Heart left ventricle (tissue), 16 donors: ENCODE results near the gene KCNJ4. TPM values are rescaled to one million over a fixed set of nuclear protein-coding genes. Genes with fewer than 3 reads are reported as not detected.

Source experiments
- ATAC-seq, 4 donors: fragments of 200-7000 bp; cut with Tn5 transposase; one replicate each; pipeline ENCODE4 v1.9.1; 2020 to 2022; ENCODE audit warnings: moderate library complexity in 4 of 4, mild to moderate bottlenecking in 3 of 4, moderate number of reproducible peaks in 1 of 4
- DNase-seq, 5 donors: peaks; one replicate each; pipeline ENCODE4 v3.0.0-alpha.2; 2020
- H3K27ac ChIP-seq, 12 donors: fragments of 200-600 bp; sonication (generic) in 4 of 12; one replicate each; pipeline versions ENCODE4 v1.5.0 to v1.8.0; 2016 to 2022; ENCODE audit warnings: mild to moderate bottlenecking in 2 of 12
- H3K27me3 ChIP-seq, 9 donors: fragments of 200-600 bp; sonication (generic) in 2 of 9; one replicate each; pipeline versions ENCODE4 v1.5.1 to v1.8.0; 2016 to 2022; ENCODE audit warnings: mild to moderate bottlenecking in 3 of 9
- H3K36me3 ChIP-seq, 9 donors: fragments of 200-600 bp; sonication (generic) in 2 of 9; one replicate each; pipeline versions ENCODE4 v1.5.0 to v1.8.0; 2018 to 2022; ENCODE audit warnings: mild to moderate bottlenecking in 2 of 9
- H3K4me1 ChIP-seq, 12 donors: fragments of 200-600 bp; sonication (generic) in 4 of 12; one replicate each; pipeline versions ENCODE4 v1.5.0 to v1.8.0; 2016 to 2022; ENCODE audit warnings: mild to moderate bottlenecking in 3 of 12
- H3K4me3 ChIP-seq, 12 donors: fragments of 200-600 bp; sonication (generic) in 4 of 12; one replicate each; pipeline versions ENCODE4 v1.5.0 to v1.8.0; 2017 to 2022; ENCODE audit warnings: mild to moderate bottlenecking in 9 of 12, moderate library complexity in 4 of 12
- H3K9me3 ChIP-seq, 12 donors: fragments of 200-600 bp; sonication (generic) in 4 of 12; one replicate each; pipeline versions ENCODE4 v1.5.0 to v1.8.0; 2016 to 2022; ENCODE audit warnings: mild to moderate bottlenecking in 1 of 12
- POLR2A ChIP-seq, 2 donors: fragments of 450-650 bp; IDR thresholded peaks; one replicate each; pipeline ENCODE4 v1.6.1; 2017; ENCODE audit warnings: antibody characterized with exemption in 2 of 2, mild to moderate bottlenecking in 2 of 2, moderate library complexity in 2 of 2
- WGBS, 4 donors: extraction: QIAGEN DNeasy Blood & Tissue Kit in 2 of 4; methylation state at CpG; one replicate each; pipeline versions ENCODE4 v1.1.5 to v1.1.7; 2013 to 2018; 5-methylcytosine and 5-hydroxymethylcytosine counted together
- intact Hi-C, 10 donors: fragments of 100-400 bp; cut with DNase I; formaldehyde crosslinking; loops; one replicate each; pipeline versions ENCODE4 v1.11.1 to v1.14.2; 2022
- polyA plus RNA-seq, 2 donors: library from polyadenylated mRNA; stranded (reverse); fragments of 200-250 nt; gene quantifications; one replicate each; pipeline ENCODE4 v1.2.3, GENCODE V29; 2013
- total RNA-seq, 9 donors: library from RNA; depleted of rRNA in 2 of 9; stranded (reverse); fragments of >200 nt in 2 of 9; fragmentation: NEBNext Ultra II Directional in 3 of 9; extraction: Animal tissue kit (Norgen Biotek cat#: 25700) in 3 of 9; gene quantifications; one replicate each; pipeline versions ENCODE4 v1.1.0 to v1.2.4, GENCODE V29; 2016 to 2023
- TF ChIP-seq, protein P1 (sequence below), 12 donors: fragments of 200-600 bp; sonication (generic) in 4 of 12; IDR thresholded peaks; one replicate each; pipeline versions ENCODE4 v1.5.0 to v1.8.0; 2018 to 2022; ENCODE audit warnings: antibody characterized with exemption in 12 of 12, mild to moderate bottlenecking in 5 of 12
- donor health status: ischemic (EF 13 %, LVEDD 7.1; RV severe dilation, severe dysfunction).
- donor health status: healthy with polysubstance abuse.
- donor health status: DM: no; HTN: yes; CAD: no.
- donor health status: DM: no; HTN: no; CAD: no.
- donor health status: ischemic (EF 25% LVEDD 6.9; RV normal size, moderate dysfunction).
- donor health status: ischemic (EF 25% LVEDD 5.7; RV mildly dilated, moderate dysfunction).
- donor health status: healthy.
- donor health status: DM: yes; HTN: yes; CAD: no.
- donor health status: ischemic (EF 35%, LVEDD 5.7; RV mildly dilated, moderate dysfunction).
- donor health status: nonischemic (EF 11% LVEDD 7.7; RV severe dilation, severe dysfunction).
- donor health status: DM: yes; HTN: yes; CAD: no.
- donor health status: PGD.
- donor health status: ischemic (EF 29% LVEDD 5.4; RV normal size, mild dysfunction).
- donor health status: nonischemic (EF 23%, LVEDD 6.1; RV moderate dilation, normal function).

Gene KCNJ4
- total and polyA plus RNA-seq, 11 donors = 14.5 to 85.5 (median 39.7) TPM

DNA sequence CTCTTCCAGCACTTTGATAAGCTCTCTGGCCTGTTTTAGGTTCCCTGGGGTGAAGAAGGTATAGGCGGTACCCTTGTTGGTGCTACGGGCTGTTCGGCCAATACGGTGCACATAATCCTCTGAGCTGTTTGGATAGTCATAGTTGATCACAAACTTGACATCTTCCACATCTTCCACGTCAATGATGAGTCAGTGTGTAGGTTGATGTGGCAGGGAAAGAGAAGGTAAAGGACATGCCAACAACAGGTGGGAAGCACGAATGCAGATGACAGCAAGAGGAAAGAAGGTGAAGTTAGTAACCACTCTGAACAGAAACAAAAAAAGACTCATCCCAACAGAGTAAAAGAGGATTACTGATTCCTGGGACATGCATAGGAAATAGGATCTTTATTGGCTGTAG lies 32.9 kb upstream of the KCNJ4 start:
- no peaks in the 10 kb centered on the region for H3K27me3 ChIP-seq
- intact Hi-C loops = no loop called here
- peaks cover 4 to 40% (median 20%) of the 10 kb centered on the region in 12 donors for H3K4me1 ChIP-seq
- 85 to 87% (median 86%) methylated on average over 6 of the region's 6 CpGs for WGBS, 4 donors
- DNase-seq (no peak), ATAC-seq (no peak)
- TF ChIP-seq, protein P1, sequence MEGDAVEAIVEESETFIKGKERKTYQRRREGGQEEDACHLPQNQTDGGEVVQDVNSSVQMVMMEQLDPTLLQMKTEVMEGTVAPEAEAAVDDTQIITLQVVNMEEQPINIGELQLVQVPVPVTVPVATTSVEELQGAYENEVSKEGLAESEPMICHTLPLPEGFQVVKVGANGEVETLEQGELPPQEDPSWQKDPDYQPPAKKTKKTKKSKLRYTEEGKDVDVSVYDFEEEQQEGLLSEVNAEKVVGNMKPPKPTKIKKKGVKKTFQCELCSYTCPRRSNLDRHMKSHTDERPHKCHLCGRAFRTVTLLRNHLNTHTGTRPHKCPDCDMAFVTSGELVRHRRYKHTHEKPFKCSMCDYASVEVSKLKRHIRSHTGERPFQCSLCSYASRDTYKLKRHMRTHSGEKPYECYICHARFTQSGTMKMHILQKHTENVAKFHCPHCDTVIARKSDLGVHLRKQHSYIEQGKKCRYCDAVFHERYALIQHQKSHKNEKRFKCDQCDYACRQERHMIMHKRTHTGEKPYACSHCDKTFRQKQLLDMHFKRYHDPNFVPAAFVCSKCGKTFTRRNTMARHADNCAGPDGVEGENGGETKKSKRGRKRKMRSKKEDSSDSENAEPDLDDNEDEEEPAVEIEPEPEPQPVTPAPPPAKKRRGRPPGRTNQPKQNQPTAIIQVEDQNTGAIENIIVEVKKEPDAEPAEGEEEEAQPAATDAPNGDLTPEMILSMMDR (IDR thresholded peaks at IDR 0.05) = no peak
- no peak for TF ChIP-seq POLR2A (IDR thresholded peaks at IDR 0.05)
- no peak overlapping the region for H3K27ac ChIP-seq
- no peak overlapping the region for H3K4me3 ChIP-seq
- peaks cover 0 to 100% (median 100%) of the 10 kb centered on the region in 9 donors for H3K36me3 ChIP-seq
- no peaks in the 10 kb centered on the region for H3K9me3 ChIP-seq

DNA sequence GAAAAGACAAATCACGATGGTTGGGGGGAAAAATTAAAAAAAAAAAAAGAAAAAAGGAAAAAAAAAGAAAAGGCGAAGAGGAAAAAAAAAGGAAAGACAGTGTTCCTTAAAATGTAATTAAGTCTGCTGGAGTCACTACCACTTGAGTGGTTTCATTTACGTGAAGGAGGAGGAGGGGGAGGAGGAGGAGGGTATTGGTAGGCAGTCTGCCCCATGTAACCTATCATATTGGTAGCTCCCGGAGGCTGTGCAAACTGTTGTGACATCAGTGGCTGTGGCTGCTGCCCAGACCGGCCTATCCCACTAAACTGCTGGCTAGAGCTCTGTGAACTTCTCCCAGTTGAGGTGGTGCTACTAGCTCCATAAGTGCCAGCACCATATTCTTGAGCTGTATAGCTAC lies 30.8 kb upstream of the KCNJ4 start:
- H3K36me3 ChIP-seq = peaks cover 0 to 100% (median 100%) of the 10 kb centered on the region in 9 donors
- no peaks in the 10 kb centered on the region for H3K27me3 ChIP-seq
- no peak overlapping the region for H3K4me3 ChIP-seq
- no peak for DNase-seq
- 56 to 64% (median 59%) methylated on average over 5 of the region's 5 CpGs for WGBS, 4 donors
- H3K9me3 ChIP-seq = no peaks in the 10 kb centered on the region
- H3K4me1 ChIP-seq = peaks cover 0 to 28% (median 9%) of the 10 kb centered on the region in 12 donors
- no peak overlapping the region for H3K27ac ChIP-seq
- peak in 2 of 4 donors; percentile 37 to 67 for ATAC-seq
- TF ChIP-seq POLR2A (IDR thresholded peaks at IDR 0.05) = no peak
- TF ChIP-seq, protein P1 (IDR thresholded peaks at IDR 0.05) = no peak
- intact Hi-C loops = no loop called here

DNA sequence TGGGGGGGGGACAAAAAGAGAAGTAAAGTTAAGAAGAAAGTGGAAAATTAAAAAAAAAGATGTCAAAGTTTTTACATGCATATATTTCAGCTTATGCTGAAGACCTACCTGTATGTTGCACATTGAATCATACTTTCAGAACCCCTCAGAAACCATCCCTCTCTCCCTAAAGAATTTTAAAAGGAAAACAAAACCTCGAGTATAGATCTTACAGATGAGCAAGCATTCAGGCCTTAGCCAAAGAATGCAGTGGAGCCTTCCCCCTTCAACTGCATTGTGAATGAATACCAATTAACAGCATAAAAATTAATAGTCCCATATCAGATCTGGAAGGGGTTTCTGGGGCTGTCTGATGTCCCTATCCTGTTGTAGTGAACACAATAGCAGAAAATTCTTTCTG lies 29.2 kb upstream of the KCNJ4 start:
- H3K4me1 ChIP-seq = peaks cover 0 to 21% (median 4%) of the 10 kb centered on the region in 12 donors
- no peaks in the 10 kb centered on the region for H3K9me3 ChIP-seq
- WGBS, 4 donors = 62 to 69% (median 64%) methylated on average over 1 of the region's 1 CpG
- DNase-seq (no peak), ATAC-seq (no peak)
- intact Hi-C loops = no loop called here
- H3K27me3 ChIP-seq = no peaks in the 10 kb centered on the region
- peaks cover 0 to 100% (median 100%) of the 10 kb centered on the region in 9 donors for H3K36me3 ChIP-seq
- TF ChIP-seq, protein P1 (IDR thresholded peaks at IDR 0.05) = no peak
- no peak for TF ChIP-seq POLR2A (IDR thresholded peaks at IDR 0.05)
- no peak overlapping the region for H3K27ac ChIP-seq
- no peak overlapping the region for H3K4me3 ChIP-seq

DNA sequence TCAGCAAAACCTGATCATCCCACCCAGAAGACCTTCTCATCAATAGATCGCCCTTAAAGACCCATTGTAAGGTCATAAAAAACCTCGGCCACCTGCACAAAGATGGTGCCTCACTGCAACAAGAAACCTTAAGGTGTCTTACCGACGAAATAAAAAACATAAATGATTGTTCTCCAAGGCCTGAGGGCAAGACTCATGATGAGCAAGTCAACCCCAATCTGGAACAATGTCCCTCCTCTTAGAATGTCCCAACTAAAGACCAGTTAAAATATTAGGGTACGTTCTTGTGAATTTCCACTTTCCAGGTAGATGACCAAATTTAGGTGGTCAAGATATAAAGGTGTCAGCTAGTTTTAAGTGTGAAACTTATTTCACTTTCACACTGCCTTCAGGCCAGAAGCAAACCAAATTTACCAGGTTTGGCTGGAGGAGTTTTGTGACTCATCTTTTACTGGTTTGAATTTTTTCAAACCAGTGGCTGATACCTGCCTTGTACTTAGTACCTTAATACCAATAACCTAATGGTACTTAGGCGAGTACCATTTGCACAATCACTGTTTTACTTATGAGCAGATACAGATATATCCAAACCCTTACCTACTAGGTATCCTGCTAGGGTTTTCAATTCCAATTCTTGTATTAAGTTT lies 27.8 kb upstream of the KCNJ4 start:
- intact Hi-C loops = no loop called here
- Histone ChIP-seq H3K27ac (no peak overlapping the region), H3K27me3 (no peaks in the 10 kb centered on the region), H3K4me1 (peaks cover 0 to 14% (median 0%) of the 10 kb centered on the region in 12 donors), H3K4me3 (no peak overlapping the region), H3K36me3 (peaks cover 0 to 95% (median 90%) of the 10 kb centered on the region in 9 donors), H3K9me3 (no peaks in the 10 kb centered on the region)
- 96 to 98% (median 97%) methylated on average over 6 of the region's 6 CpGs for WGBS, 4 donors
- TF ChIP-seq, protein P1 (IDR thresholded peaks at IDR 0.05) = no peak
- no peak for TF ChIP-seq POLR2A (IDR thresholded peaks at IDR 0.05)
- no peak for DNase-seq
- ATAC-seq = no peak
